GM12892 (cell line): Measurements from ENCODE around the gene AIP.
A peak's percentile ranks its signal among the peaks of the same experiment; 100 is the strongest.

Experiments used
- POLR2A ChIP-seq: IDR thresholded peaks from 2 replicates; pipeline ENCODE4 v1.6.1; 2011; ENCODE audit warnings: low read depth, low read length, control low read depth
- POLR2AphosphoS5 ChIP-seq: IDR thresholded peaks from 2 replicates; pipeline ENCODE4 v1.6.1; 2011; ENCODE audit warnings: low read depth, low read length, control low read depth
- TAF1 ChIP-seq: IDR thresholded peaks from 2 replicates; pipeline ENCODE4 v1.6.1; 2011; ENCODE audit warnings: low read depth, mild to moderate bottlenecking, control low read depth, low read length, borderline replicate concordance

DNA sequence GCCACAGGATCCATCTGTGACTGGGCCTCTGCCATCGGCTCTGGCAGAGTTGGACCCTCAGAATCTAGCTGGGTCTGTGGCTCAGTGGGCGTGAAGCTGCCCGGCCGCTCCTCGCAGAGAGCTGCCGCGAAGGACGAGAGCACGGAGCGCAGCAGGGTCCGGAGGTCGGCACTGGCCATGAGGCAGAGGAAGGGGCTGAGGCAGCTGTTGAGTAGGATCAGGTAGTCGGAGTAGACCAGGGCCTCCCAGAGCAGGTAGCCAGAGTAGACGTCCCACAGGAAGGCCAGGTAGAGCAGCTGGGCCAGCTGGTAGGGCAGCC lies 31.2 kb upstream of the AIP start:
- TF ChIP-seq POLR2A: 0 out of 2 replicates have a peak, but pooled peaks have one; percentile 4
- TF ChIP-seq POLR2AphosphoS5: no peak
- no peak for TF ChIP-seq TAF1
